H9 (cell line): Measurements from ENCODE around the gene FAM151A. TPM values are rescaled to one million over a fixed set of nuclear protein-coding genes. Genes with fewer than 3 reads are reported as not detected.

ENCODE experiments used
- DNase-seq: peaks from one replicate; pipeline ENCODE4 v3.0.0-alpha.2; 2017
- H2AFZ ChIP-seq: one replicate; pipeline ENCODE4 v1.6.1; 2013; ENCODE audit warnings: mild to moderate bottlenecking, low read length, control low read depth, moderate library complexity
- H2AK5ac ChIP-seq: 2 replicates; pipeline ENCODE4 v1.6.1; 2013; ENCODE audit warnings: low read length, control low read depth, mixed read lengths; ENCODE audit not compliant: insufficient read length
- H2BK120ac ChIP-seq: one replicate; pipeline ENCODE4 v1.6.1; 2013; ENCODE audit warnings: low read depth, mild to moderate bottlenecking, low read length, control low read depth, inconsistent platforms; ENCODE audit not compliant: poor library complexity, severe bottlenecking
- H2BK12ac ChIP-seq: 2 replicates; pipeline ENCODE4 v1.6.1; 2013; ENCODE audit warnings: low read length, control low read depth, mixed read lengths, low read depth; ENCODE audit not compliant: insufficient read length
- H2BK15ac ChIP-seq: 2 replicates; pipeline ENCODE4 v1.6.1; 2013; ENCODE audit warnings: low read depth, low read length, control low read depth
- H2BK20ac ChIP-seq: one replicate; pipeline ENCODE4 v1.6.1; 2013; ENCODE audit warnings: low read depth, mild to moderate bottlenecking, low read length, control low read depth, inconsistent platforms; ENCODE audit not compliant: poor library complexity, severe bottlenecking
- H2BK5ac ChIP-seq: 2 replicates; pipeline ENCODE4 v1.6.1; 2013; ENCODE audit warnings: low read length, control low read depth, mixed read lengths; ENCODE audit not compliant: insufficient read length
- H3K14ac ChIP-seq: 2 replicates; pipeline ENCODE4 v1.6.1; 2013; ENCODE audit warnings: low read length, control low read depth; ENCODE audit not compliant: insufficient read depth
- H3K18ac ChIP-seq: 2 replicates; pipeline ENCODE4 v1.6.1; 2013; ENCODE audit warnings: low read depth, mild to moderate bottlenecking, mixed read lengths, low read length, control low read depth; ENCODE audit not compliant: insufficient read length
- H3K23ac ChIP-seq: 2 replicates; pipeline ENCODE4 v1.6.1; 2013; ENCODE audit warnings: low read length, control low read depth, mixed read lengths, low read depth; ENCODE audit not compliant: insufficient read length
- H3K23me2 ChIP-seq: 2 replicates; pipeline ENCODE4 v1.6.1; 2013; ENCODE audit warnings: low read depth, mild to moderate bottlenecking, mixed read lengths, low read length, control low read depth; ENCODE audit not compliant: insufficient read length, poor library complexity, severe bottlenecking
- H3K27ac ChIP-seq: 2 replicates; pipeline ENCODE4 v1.5.1; 2013; ENCODE audit warnings: low read length, control low read depth, mixed read lengths, low read depth; ENCODE audit not compliant: insufficient read length
- H3K27me3 ChIP-seq: 2 replicates; pipeline ENCODE4 v1.6.1; 2013; ENCODE audit warnings: low read length, control low read depth, inconsistent platforms; ENCODE audit not compliant: insufficient read depth
- H3K4ac ChIP-seq: 2 replicates; pipeline ENCODE4 v1.6.1; 2013; ENCODE audit warnings: low read depth, mild to moderate bottlenecking, control low read depth, inconsistent platforms, low read length, moderate library complexity
- H3K4me1 ChIP-seq: 2 replicates; pipeline ENCODE4 v1.6.1; 2013; ENCODE audit warnings: low read length, control low read depth, inconsistent platforms; ENCODE audit not compliant: insufficient read depth
- H3K4me2 ChIP-seq: 2 replicates; pipeline ENCODE4 v1.6.1; 2013; ENCODE audit warnings: low read length, control low read depth, mixed read lengths; ENCODE audit not compliant: insufficient read length, insufficient read depth
- H3K56ac ChIP-seq: 2 replicates; pipeline ENCODE4 v1.6.1; 2013; ENCODE audit warnings: low read depth, mild to moderate bottlenecking, mixed read lengths, low read length, control low read depth; ENCODE audit not compliant: insufficient read length
- H3K79me1 ChIP-seq: 2 replicates; pipeline ENCODE4 v1.6.1; 2013; ENCODE audit warnings: low read depth, mild to moderate bottlenecking, moderate library complexity, low read length, control low read depth, inconsistent platforms; ENCODE audit not compliant: insufficient read depth, poor library complexity, severe bottlenecking
- H3K79me2 ChIP-seq: 2 replicates; pipeline ENCODE4 v1.6.1; 2013; ENCODE audit warnings: low read length, control low read depth, inconsistent platforms; ENCODE audit not compliant: insufficient read depth
- H3K9ac ChIP-seq: 2 replicates; pipeline ENCODE4 v1.6.1; 2013; ENCODE audit warnings: low read length, control low read depth, mixed read lengths; ENCODE audit not compliant: insufficient read length; ENCODE audit errors: extremely low read depth
- H3K9me3 ChIP-seq: one replicate; pipeline ENCODE4 v1.6.1; 2013; ENCODE audit warnings: low read depth, low read length, inconsistent platforms; ENCODE audit not compliant: control insufficient read depth
- H3T11ph ChIP-seq: one replicate; pipeline ENCODE4 v1.6.1; 2013; ENCODE audit warnings: mild to moderate bottlenecking, low read length, control low read depth, inconsistent platforms
- H4K20me1 ChIP-seq: one replicate; pipeline ENCODE4 v1.6.1; 2013; ENCODE audit not compliant: control insufficient read depth, insufficient read length, insufficient read depth
- H4K5ac ChIP-seq: 2 replicates; pipeline ENCODE4 v1.6.1; 2013; ENCODE audit warnings: low read depth, mild to moderate bottlenecking, mixed read lengths, low read length, control low read depth; ENCODE audit not compliant: insufficient read length
- H4K8ac ChIP-seq: replicated peaks from 2 replicates; pipeline ENCODE4 v1.6.1; 2013; ENCODE audit warnings: low read length, control low read depth, mixed read lengths, low read depth; ENCODE audit not compliant: insufficient read length
- H4K91ac ChIP-seq: 2 replicates; pipeline ENCODE4 v1.6.1; 2013; ENCODE audit warnings: low read depth, mild to moderate bottlenecking, moderate library complexity, mixed read lengths, low read length, control low read depth; ENCODE audit not compliant: insufficient read length
- H3K27ac Mint-ChIP-seq, 3 experiments: 2 replicates in 2 of 3; 3 replicates in 1 of 3; pipeline ENCODE4 v1.8.0; 2020 to 2021; ENCODE audit warnings: mixed read lengths in 3 of 3, mild to moderate bottlenecking in 1 of 3, moderate library complexity in 1 of 3
- H3K27me3 Mint-ChIP-seq: 2 replicates; pipeline ENCODE4 v1.8.0; 2021; ENCODE audit warnings: low read depth, mild to moderate bottlenecking, moderate library complexity, mixed read lengths
- H3K36me3 Mint-ChIP-seq, 3 experiments: 2 replicates in 2 of 3; 3 replicates in 1 of 3; pipeline ENCODE4 v1.8.0; 2020 to 2021; ENCODE audit warnings: low read depth in 3 of 3, mixed read lengths in 3 of 3; ENCODE audit not compliant: insufficient read depth in 1 of 3
- H3K4me1 Mint-ChIP-seq, 2 experiments: 2 replicates each; pipeline ENCODE4 v1.8.0; 2020; ENCODE audit warnings: mixed read lengths in 2 of 2
- H3K4me3 Mint-ChIP-seq, 2 experiments: 2 replicates in 1 of 2; 3 replicates in 1 of 2; pipeline ENCODE4 v1.8.0; 2020 to 2021; ENCODE audit warnings: mild to moderate bottlenecking in 2 of 2, mixed read lengths in 2 of 2, moderate library complexity in 1 of 2
- H3K9me3 Mint-ChIP-seq, 2 experiments: 2 replicates in 1 of 2; 3 replicates in 1 of 2; pipeline ENCODE4 v1.8.0; 2020; ENCODE audit warnings: mild to moderate bottlenecking in 2 of 2, mixed read lengths in 2 of 2, moderate library complexity in 1 of 2
- WGBS: extraction: QIAGEN DNeasy Blood & Tissue Kit; methylation state at CpG from one replicate; pipeline ENCODE4 v1.1.7; 2013; ENCODE audit warnings: missing lambda C conversion rate, low lambda C conversion rate, mixed read lengths; ENCODE audit not compliant: insufficient read length; ENCODE audit errors: extremely low coverage; 5-methylcytosine and 5-hydroxymethylcytosine counted together
- total RNA-seq: library from RNA; stranded (reverse); gene quantifications from 2 replicates; pipeline ENCODE4 v1.2.1, GENCODE V29; 2021
- TF ChIP-seq, protein P1 (sequence below): fragments of 200-600 bp; sonication (generic); conservative IDR thresholded peaks from 3 replicates; pipeline ENCODE4 v1.8.0; 2021; ENCODE audit warnings: antibody characterized with exemption, mild to moderate bottlenecking

FAM151A gene
- total RNA-seq, 1 experiment from 2014 or later, result not detected

DNA sequence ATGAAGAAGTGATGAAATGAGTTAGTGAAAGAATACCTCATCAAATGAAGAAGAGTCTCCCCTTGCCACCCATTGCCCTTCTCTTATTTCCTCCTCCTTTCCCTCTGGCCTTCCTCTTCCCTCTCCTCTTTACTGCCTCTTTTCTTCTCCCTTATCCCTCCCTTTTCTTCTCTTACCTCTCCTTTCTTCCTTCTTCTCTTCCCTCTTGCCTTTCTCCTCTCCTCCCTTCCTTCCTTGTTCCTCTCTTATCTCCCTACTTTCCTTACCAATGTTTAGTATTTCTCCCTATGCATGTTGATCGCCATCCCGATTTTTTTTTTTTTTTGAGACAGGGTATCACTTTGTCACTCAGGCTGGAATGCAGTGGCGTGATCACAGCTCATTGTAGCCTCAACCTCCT, 27.1 kb upstream of the FAM151A start:
- no peaks in the 10 kb centered on the region for H3K4me1 ChIP-seq
- H3K27ac ChIP-seq, result no peak overlapping the region
- no peak for DNase-seq
- H2AK5ac ChIP-seq, result no peak overlapping the region
- H3K56ac ChIP-seq, result no peak overlapping the region
- no peaks in the 10 kb centered on the region; the same call in 1 of the 2 replicates for H3K27me3 ChIP-seq
- TF ChIP-seq, protein P1, sequence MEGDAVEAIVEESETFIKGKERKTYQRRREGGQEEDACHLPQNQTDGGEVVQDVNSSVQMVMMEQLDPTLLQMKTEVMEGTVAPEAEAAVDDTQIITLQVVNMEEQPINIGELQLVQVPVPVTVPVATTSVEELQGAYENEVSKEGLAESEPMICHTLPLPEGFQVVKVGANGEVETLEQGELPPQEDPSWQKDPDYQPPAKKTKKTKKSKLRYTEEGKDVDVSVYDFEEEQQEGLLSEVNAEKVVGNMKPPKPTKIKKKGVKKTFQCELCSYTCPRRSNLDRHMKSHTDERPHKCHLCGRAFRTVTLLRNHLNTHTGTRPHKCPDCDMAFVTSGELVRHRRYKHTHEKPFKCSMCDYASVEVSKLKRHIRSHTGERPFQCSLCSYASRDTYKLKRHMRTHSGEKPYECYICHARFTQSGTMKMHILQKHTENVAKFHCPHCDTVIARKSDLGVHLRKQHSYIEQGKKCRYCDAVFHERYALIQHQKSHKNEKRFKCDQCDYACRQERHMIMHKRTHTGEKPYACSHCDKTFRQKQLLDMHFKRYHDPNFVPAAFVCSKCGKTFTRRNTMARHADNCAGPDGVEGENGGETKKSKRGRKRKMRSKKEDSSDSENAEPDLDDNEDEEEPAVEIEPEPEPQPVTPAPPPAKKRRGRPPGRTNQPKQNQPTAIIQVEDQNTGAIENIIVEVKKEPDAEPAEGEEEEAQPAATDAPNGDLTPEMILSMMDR, result no peak
- no CpG with 5 or more reads among the region's 3 CpGs for WGBS
- Mint-ChIP-seq H3K27ac (no peak overlapping the region), H3K36me3 (no peaks in the 10 kb centered on the region), H3K4me3 (no peak overlapping the region), H3K9me3 (peaks cover 0 to 2% of the 10 kb centered on the region in 2 experiments; a peak in 1 of 5 replicates), H3K4me1 (peaks cover 5 to 8% of the 10 kb centered on the region in 2 experiments), H3K27me3 (peaks cover 22% of the 10 kb centered on the region)
- no peak overlapping the region for H3K23ac ChIP-seq
- H3K23me2 ChIP-seq, result no peaks in the 10 kb centered on the region
- no peaks in the 10 kb centered on the region for H3K79me2 ChIP-seq
- no peak overlapping the region for H3K14ac ChIP-seq
- H3K79me1 ChIP-seq, result no peaks in the 10 kb centered on the region
- H4K91ac ChIP-seq, result no peak overlapping the region
- no peak overlapping the region for H2BK120ac ChIP-seq
- no peak overlapping the region for H4K5ac ChIP-seq
- H3K4ac ChIP-seq, result no peak overlapping the region
- no peak overlapping the region for H3K18ac ChIP-seq
- no peak overlapping the region for H4K8ac ChIP-seq
- H2BK20ac ChIP-seq, result no peak overlapping the region
- no peaks in the 10 kb centered on the region for H3K9me3 ChIP-seq
- H4K20me1 ChIP-seq, result no peaks in the 10 kb centered on the region
- no peak overlapping the region for H2BK15ac ChIP-seq
- no peak overlapping the region for H2BK5ac ChIP-seq
- no peak overlapping the region for H3K4me2 ChIP-seq
- H2BK12ac ChIP-seq, result no peak overlapping the region
- no peak overlapping the region for H3K9ac ChIP-seq
- no peak overlapping the region for H3T11ph ChIP-seq
- H2AFZ ChIP-seq, result no peak overlapping the region
